GM21390 (cell line): Measurements from ENCODE around the gene NEBL.

Experiments used
- ATAC-seq: cut with Tn5 transposase; IDR thresholded peaks from one replicate; pipeline ENCODE4 v1.9.1; 2021; ENCODE audit not compliant: unreplicated experiment

Gene NEBL

DNA sequence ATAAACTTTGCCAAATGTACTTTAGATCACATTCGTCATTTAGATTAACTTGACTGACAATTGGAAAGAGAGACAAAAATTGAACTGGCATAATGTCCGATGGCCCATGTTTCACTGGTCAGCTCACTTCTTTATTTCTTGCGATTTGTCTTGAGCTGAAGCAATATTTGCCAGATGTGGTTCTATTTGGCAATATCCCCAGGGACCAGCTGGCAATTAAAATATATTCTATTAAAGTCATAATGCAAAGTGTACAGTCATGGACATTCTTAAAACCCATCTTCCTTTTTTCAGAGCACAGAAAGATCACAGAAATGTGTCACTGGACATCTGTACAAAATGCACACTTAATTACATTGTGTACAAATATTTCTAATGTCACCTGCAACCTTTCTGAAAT is 26.3 kb downstream of the NEBL start:
- ATAC-seq: no peak

- no peak for ATAC-seq
Measured at GRCh38 chr10:20863008-20863407, 34.1 kb downstream of the NEBL start.

- ATAC-seq: peak; percentile 57
Measured at GRCh38 chr10:20858292-20859124, 38.6 kb downstream of the NEBL start.

- ATAC-seq: no peak
Measured at GRCh38 chr10:20856484-20856883, 40.6 kb downstream of the NEBL start.

- no peak for ATAC-seq
Measured at GRCh38 chr10:20855398-20856038, 41.6 kb downstream of the NEBL start.

GRCh38 chr10:20853276-20853675 is 43.8 kb downstream of the NEBL start:
- ATAC-seq: no peak

DNA sequence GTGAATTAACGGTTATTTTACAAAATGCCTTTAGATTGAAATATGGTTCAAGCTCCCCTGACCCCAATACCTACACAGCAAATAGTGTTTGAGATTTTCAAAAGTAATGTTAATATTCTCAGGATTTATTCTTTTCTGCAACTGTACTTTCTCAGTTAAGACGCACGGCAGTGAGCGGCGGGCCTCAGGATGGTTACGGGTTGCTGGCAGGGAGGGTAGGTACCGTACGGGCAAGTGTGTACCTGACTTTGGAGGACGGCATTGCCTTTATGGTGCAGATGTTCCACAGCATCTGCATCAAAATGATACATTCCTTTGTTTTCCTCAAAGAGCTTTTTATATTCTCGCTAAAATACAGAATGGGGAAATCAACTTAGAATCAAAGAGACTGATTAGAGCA is 44.8 kb downstream of the NEBL start:
- no peak for ATAC-seq

DNA sequence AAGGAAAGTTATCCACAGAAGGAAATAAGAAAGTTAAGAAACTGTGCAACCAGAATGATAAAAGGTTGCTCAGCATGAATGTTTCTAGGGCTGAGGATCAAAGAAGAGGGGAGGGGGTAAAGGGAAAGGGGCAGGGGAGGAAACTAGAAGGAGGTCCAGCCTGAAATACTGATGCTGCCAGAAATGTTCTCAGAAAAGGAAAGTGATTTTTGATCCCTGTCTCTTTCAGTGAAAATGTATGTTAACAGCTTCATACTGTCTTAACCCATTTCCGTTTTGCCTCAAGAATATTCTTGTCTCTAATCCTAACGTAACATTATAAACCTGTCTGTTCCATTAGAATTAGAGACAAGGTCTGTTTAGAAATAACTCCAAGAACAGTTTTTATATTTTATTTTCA is 49.6 kb downstream of the NEBL start:
- ATAC-seq: no peak

DNA sequence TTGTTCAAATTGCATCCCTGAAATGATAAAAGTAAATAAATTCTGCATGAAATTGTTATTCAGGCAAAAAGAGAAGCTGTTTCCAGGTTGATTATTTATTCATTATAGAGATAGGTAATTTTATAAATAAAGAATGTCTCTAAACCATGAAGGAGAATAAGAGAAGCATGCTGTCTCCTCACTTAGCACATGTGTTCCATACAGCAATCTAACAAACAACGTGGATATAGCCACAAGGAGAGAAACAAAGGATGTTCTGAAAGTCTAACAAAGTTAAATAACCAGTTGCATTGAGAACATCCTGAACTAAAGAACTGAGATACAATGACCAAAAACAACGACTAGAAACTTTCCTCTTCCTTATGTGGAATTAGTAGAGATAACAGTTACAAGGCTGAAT is 50.8 kb downstream of the NEBL start:
- no peak for ATAC-seq

DNA sequence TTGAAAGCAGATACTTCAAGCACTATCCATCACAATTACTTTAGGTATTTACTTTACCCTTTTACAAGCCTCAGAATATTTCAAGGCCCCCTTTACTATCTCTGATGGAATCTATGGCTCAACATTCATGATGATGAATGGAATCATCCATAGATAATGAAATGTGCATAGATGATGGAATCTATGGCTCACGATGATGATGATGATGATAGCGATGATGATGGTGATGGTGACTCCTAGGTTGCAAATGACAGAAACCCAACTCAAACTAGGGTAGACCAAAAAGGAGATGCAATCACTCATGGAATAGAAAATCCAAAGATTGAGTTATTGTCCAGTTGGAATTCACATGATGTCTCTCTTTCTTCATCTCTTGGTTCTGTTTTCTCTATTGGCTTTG is 55.7 kb downstream of the NEBL start:
- ATAC-seq: no peak

DNA sequence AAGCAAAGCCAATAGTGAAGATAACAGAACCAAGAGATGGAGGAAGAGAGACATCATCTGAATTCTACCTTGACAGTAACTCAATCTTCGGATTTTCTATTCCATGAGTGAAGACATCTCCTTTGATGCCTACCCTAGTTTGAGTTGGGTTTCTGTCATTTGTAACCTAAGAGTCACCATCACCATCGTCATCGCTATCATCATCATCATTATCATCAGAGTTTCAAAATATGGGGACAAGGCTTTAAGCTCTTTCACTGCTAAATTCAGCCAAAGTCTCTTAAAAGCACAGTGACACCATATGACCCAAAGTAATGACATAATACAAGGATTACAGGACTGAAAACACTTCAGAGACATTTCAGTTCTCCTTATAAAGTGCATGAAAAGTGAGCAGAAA is 57.2 kb downstream of the NEBL start:
- no peak for ATAC-seq

DNA sequence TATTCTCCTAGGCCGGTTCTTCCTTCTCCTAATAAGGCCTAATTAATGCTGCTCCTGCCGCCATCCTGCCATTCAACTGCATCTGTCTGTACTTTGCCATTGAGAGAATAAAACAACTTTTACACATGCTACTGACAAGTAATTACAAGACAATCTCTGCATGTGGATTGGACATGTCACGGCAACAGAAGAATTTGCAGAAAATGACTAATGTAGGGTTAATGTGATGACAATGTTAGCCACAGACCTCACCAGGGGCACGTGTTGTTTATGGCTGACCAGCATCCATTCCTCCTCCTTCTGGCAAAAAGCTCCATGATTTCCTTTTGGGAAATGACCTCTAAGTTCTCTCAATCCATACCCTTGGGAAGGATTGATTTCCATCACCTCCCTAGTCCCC is 58.0 kb downstream of the NEBL start:
- no peak for ATAC-seq

DNA sequence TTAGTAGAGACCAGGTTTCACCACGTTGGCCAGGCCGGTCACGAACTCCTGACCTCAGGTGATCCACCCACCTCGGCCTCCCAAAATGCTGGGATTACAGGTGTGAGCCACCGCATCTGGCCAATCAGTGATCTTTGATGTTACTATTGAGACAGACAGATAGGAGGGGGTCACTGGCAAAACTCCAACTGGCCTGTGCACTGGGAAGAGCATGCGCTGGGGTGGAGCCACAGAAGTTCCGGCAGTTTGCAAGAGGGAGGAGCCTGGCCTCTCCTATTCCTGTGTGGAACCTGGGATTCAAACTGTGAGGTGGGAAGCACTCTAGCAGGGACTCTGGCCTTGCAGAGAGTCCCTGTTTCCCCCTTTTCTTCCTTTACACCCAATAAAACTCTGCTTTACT is 60.7 kb downstream of the NEBL start:
- no peak for ATAC-seq

- ATAC-seq: no peak
Measured at GRCh38 chr10:20835335-20835734, 61.8 kb downstream of the NEBL start.

- ATAC-seq: no peak
Measured at GRCh38 chr10:20834825-20835224, 62.3 kb downstream of the NEBL start.

DNA sequence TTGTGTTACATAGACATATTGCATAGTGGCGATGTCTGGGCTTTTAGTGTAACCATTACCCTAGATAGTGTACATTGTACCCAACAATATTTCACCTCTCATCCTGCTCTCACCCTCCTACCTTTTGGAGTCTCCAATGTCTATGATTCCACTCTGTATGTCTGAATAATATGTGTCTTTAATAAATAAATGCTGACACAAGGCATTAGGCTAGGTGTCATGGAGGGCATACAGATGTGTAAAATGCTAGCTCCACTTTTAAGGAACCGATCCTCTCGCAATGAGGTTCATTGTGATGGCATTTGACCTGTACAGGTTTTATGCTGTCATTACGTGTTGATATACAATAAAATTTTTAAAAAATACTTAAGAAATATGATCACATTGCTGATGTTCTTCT is 74.3 kb downstream of the NEBL start:
- no peak for ATAC-seq

DNA sequence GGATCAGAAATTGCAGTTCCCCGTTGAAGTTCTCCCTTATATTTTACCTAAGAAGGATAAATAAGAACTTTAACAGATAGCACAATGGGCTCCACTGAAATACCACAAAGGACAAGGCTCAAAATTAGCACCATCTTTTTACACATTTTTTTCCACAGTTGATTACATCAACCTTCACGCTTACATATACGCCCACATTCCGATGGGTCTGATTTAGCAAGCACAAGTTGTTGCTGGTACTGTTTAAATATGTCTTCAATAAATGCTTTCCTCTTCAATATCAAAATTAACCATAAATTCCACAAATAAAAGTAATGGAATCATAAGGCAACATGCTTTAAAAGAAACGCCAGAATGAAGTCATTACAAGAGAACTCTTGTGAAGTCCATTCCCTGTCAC is 79.5 kb downstream of the NEBL start:
- ATAC-seq: no peak

DNA sequence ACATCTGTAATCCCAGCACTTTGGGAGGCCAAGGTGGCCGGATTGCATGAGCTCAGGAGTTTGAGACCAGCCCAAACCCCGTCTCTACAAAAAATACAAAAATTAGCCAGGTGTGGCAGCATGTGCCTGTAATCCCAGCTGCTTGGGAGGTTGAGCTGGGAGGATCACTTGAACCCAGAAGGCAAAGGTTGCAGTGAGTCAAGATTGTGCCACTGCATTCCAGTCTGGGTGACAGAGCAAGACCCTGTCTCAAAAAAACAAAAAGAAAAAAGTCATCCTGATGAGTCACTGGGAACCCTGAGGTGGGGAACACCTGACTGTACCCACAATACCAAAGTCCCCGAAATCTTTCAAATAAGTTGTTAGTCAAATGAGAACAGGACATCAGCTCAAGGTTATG is 80.0 kb downstream of the NEBL start:
- no peak for ATAC-seq

DNA sequence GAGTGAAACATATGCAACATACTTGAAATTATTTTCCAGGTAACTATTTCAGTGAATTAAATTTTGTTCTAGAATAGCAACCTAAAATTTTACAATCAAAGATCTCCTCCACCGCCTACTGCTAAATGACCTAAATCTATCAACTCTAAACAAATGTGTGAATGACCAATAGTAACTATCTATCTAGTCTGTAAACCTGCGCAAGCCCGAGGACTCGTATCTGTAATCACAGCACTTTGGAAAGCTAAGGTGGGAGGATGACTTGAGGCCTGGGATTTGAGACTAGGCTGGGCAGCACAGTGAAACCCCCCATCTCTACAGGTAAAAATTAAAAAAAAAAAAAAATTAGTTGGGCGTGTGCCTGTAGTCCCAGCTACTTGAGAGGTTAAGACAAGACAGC is 83.0 kb downstream of the NEBL start:
- no peak for ATAC-seq

DNA sequence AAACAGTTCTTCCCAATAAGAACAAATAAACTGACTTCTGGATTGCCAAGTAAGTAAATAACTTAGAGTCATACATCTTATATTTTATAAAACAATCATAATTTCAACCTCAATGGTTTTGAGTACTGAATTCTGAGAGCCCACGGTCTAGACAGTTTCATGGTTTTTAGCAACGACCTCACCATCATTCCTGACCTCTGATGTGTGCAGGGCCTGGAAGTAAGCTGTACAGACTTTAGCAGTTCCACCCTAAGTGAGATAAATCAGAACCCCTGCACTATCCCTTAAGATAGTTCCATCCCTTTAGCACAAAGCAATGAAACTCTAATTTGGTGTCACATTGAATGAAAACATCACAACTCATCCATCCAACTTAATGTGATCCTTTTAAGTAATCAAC is 86.0 kb downstream of the NEBL start:
- no peak for ATAC-seq

- no peak for ATAC-seq
Measured at GRCh38 chr10:20809631-20810030, 87.5 kb downstream of the NEBL start.

- ATAC-seq: no peak
Measured at GRCh38 chr10:20806487-20806886, 90.6 kb downstream of the NEBL start.

GRCh38 chr10:20797290-20797689 is 99.8 kb downstream of the NEBL start:
- ATAC-seq: no peak
